ENCODE measurements around the gene PALLD.

- no peak for TF ChIP-seq ZNF704 (CRISPR knock-in tag; IDR thresholded peaks at IDR 0.05; ENCODE audit: borderline replicate concordance)
- no peak for TF ChIP-seq NPAS2 (CRISPR knock-in tag; IDR thresholded peaks at IDR 0.05; ENCODE audit: borderline replicate concordance)
- no peak for TF ChIP-seq ZNF318 (CRISPR knock-in tag; IDR thresholded peaks at IDR 0.05)
- no peak for TF ChIP-seq ZBTB8A (CRISPR knock-in tag; IDR thresholded peaks at IDR 0.05; ENCODE audit: borderline replicate concordance, low read depth)
- no peak for TF ChIP-seq POLR2AphosphoS5 (IDR thresholded peaks at IDR 0.05; ENCODE audit: low read depth, low read length)
- no peak for TF ChIP-seq HNF1A (IDR thresholded peaks at IDR 0.05; ENCODE audit: low read depth)
- TF ChIP-seq HNF1A (CRISPR knock-in tag; IDR thresholded peaks at IDR 0.05; ENCODE audit: borderline replicate concordance) = no peak
- no peak for TF ChIP-seq HNRNPLL (IDR thresholded peaks at IDR 0.05; ENCODE audit: low read depth, low read length, poor library complexity, severe bottlenecking)
- no peak for TF ChIP-seq HMGXB4 (CRISPR knock-in tag; IDR thresholded peaks at IDR 0.05; ENCODE audit: borderline replicate concordance in 1 of 2, low read depth in 1 of 2)
- no peak for TF ChIP-seq ZNF142 (CRISPR knock-in tag; IDR thresholded peaks at IDR 0.05)
- no peak for TF ChIP-seq NFRKB (IDR thresholded peaks at IDR 0.05)
- TF ChIP-seq RXRA (CRISPR knock-in tag; IDR thresholded peaks at IDR 0.05) = no peak
- no peak for TF ChIP-seq SRF (IDR thresholded peaks at IDR 0.05; ENCODE audit: low read depth, low read length)
Measured at GRCh38 chr4:168515222-168516011, 18.6 kb downstream of the PALLD start.
